Fibroblast of mammary gland (primary cell): ENCODE data around the gene NT5DC3.

Source experiments
- DNase-seq: peaks from one replicate; pipeline ENCODE4 v3.0.0-alpha.2; 2010; ENCODE audit warnings: low read depth
- H3K4me3 ChIP-seq: 2 replicates; pipeline ENCODE4 v1.5.1; 2011; ENCODE audit warnings: low read depth, mild to moderate bottlenecking, low read length, moderate library complexity; ENCODE audit not compliant: control insufficient read depth
- TF ChIP-seq, protein P1 (sequence below): conservative IDR thresholded peaks from 2 replicates; pipeline ENCODE4 v1.5.1; 2011; ENCODE audit warnings: low read depth, low read length, inconsistent platforms; ENCODE audit not compliant: control insufficient read depth, insufficient read depth

NT5DC3 gene

GRCh38 chr12:103819312-103819711, 21.7 kb downstream of the NT5DC3 start:
- DNase-seq: no peak
- H3K4me3 ChIP-seq: no peak overlapping the region
- TF ChIP-seq, protein P1, sequence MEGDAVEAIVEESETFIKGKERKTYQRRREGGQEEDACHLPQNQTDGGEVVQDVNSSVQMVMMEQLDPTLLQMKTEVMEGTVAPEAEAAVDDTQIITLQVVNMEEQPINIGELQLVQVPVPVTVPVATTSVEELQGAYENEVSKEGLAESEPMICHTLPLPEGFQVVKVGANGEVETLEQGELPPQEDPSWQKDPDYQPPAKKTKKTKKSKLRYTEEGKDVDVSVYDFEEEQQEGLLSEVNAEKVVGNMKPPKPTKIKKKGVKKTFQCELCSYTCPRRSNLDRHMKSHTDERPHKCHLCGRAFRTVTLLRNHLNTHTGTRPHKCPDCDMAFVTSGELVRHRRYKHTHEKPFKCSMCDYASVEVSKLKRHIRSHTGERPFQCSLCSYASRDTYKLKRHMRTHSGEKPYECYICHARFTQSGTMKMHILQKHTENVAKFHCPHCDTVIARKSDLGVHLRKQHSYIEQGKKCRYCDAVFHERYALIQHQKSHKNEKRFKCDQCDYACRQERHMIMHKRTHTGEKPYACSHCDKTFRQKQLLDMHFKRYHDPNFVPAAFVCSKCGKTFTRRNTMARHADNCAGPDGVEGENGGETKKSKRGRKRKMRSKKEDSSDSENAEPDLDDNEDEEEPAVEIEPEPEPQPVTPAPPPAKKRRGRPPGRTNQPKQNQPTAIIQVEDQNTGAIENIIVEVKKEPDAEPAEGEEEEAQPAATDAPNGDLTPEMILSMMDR: no peak

- TF ChIP-seq, protein P1: no peak
- H3K4me3 ChIP-seq: no peak overlapping the region
- DNase-seq: no peak
Observed at GRCh38 chr12:103817791-103818190, 23.2 kb downstream of the NT5DC3 start.

GRCh38 chr12:103816663-103817062, 24.4 kb downstream of the NT5DC3 start:
- TF ChIP-seq, protein P1: no peak
- no peak for DNase-seq
- H3K4me3 ChIP-seq: no peak overlapping the region

GRCh38 chr12:103814436-103814835, 26.6 kb downstream of the NT5DC3 start:
- no peak overlapping the region for H3K4me3 ChIP-seq
- TF ChIP-seq, protein P1: no peak
- no peak for DNase-seq

GRCh38 chr12:103813949-103814348, 27.1 kb downstream of the NT5DC3 start:
- TF ChIP-seq, protein P1: no peak
- peak; percentile 19 for DNase-seq
- H3K4me3 ChIP-seq: no peak overlapping the region

DNA sequence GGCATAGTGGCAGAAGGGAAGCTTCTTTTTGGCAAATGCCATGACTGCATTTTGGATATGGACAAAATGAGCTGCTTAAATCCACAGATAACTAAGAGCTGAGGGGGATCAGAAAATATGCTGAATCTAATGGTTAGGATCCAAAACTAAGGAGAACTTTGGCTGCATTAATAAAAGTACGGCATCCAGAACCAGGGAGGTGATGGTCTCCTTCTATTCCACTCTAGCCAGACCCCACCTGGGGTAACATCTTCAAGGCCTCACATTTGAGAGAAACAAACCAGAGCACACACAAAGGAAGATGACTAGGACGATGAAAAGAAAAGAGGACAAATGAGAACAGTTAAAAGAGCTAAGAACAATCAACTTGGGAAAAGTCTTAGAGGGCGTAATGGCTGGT, 27.6 kb downstream of the NT5DC3 start:
- DNase-seq: no peak
- TF ChIP-seq, protein P1: no peak

DNA sequence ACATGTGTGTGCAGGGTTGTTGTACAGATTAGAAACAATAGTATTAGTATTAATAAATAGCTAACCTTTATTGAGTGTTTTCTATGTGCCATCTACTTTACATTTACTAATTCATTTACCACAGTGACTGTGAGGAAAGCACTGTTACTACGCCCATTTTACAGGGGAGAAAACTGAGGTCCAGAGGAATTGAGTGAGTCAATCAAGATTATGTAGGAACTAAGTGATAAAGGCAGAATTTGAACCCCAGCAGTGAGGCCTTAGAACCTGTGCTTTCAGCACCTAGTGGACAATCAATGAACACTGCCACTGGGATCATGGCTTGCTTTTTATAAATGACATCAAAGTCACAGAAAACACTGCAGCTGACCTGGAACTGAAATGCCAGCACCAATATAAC, 28.2 kb downstream of the NT5DC3 start:
- TF ChIP-seq, protein P1: no peak
- H3K4me3 ChIP-seq: no peak overlapping the region
- no peak for DNase-seq

More for the DNA sequence above, 27.6 kb downstream of the NT5DC3 start:
- no peak overlapping the region for H3K4me3 ChIP-seq
